NCI-H510A (cell line): ENCODE measurements around the gene MEIS2.

ENCODE experiments used
- DNase-seq: peaks from one replicate; lab custom pipeline; 2025; lab: John Stamatoyannopoulos, UW

Gene MEIS2

DNA sequence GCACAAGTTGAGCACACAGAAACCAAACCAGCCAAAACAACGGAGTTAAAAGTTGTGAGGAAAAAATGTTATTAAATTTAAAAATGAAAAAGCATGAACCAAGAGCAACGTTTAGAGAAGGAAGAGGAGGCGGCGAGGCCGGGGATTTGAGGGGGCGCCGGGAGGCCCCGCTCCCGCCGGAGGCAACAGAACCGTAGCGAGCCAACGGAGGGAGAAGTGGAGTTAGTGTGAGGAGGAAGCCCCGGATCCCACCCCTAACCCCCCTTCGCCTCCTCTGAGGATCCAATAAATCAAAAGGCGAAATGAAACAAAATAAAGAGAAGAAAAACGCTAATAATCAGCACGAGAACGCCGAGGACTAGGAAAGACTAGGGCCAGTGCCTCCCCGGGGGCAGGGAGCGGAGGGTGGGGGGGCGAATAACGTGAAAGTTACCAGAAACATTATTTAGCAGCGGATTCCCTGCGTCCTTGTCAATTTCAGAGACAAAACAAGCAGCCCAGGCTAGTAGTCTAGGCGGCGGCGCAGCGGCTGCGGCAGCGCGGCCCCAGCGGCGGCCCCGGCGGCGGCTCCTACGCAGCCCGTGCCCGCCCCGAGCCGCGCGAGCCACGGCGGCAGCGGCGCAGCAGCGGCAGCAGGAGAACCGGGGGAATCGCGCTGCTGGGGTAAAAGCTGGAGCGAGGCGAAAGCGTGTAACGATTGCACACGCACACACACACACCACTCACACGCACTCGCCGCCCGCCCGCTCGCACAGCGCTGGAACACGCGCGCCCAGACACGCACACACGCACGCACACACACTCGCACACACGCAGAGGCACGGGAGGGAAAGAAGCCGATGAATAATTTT, 1.7 kb downstream of the MEIS2 start:
- no peak for DNase-seq

DNA sequence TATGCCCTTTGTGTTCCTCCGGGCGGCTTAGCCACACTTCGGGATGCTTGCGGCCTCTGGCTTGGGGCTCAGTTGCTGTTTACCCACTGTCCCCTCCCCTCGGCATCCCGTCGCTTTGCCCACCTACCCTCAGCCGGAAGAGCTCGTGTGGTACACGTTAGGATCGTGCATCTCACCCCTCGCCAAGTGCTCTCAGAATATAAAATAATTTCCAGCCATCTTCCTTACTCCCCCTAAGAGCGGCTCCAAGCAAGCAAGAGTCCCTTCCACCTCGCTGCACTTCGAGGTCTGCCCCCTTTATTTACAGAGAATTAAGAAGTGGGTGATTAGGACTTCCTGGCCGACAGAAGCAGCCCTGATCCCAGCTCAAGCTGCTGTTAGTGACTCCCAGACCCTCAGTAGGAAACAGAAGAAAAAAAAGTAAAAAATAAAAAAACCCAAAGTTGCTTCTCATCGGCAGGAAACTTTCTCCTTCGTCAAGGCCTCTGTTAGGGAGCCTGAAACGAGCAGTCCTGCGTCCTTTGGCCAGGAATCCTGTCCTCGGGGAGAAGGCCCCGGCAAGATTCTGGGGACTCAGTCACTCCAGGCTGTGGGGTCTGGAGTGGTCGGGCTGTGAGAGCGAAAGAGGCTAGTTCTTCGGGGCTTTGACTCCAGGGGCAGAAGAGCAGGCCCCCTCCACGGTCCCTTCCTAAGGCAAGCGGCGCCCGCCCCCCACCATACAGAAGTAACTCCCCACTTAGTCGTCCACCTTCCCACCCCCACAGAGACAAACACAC, 3.0 kb downstream of the MEIS2 start:
- no peak for DNase-seq

DNA sequence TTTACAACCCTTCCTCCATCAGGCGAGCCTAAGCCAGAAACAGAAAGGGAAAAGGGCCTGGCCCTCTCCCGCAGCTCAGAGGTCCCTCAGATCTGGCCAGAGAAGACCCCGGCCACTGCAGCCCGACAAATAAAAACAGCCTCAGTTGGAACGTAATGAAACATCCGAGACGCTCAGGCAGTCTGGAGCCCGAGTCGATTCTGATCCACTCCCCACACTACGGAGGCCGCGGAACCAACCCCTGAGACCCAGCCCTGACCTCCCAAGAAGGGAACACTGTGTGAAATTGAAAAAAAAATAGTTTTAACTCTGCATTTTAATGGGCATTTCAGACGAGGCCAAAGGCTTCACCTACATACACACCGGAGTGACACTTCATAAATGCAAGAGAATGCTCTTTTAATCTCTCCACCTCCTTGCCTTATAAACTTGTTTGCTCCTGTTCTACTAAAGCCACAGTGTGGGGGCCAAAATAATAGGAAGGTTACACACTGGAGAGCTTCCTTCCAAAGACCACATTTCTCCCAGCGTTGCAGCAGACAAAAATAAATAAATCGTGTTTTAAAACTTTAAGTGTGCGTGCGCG, 3.7 kb downstream of the MEIS2 start:
- no peak for DNase-seq

DNA sequence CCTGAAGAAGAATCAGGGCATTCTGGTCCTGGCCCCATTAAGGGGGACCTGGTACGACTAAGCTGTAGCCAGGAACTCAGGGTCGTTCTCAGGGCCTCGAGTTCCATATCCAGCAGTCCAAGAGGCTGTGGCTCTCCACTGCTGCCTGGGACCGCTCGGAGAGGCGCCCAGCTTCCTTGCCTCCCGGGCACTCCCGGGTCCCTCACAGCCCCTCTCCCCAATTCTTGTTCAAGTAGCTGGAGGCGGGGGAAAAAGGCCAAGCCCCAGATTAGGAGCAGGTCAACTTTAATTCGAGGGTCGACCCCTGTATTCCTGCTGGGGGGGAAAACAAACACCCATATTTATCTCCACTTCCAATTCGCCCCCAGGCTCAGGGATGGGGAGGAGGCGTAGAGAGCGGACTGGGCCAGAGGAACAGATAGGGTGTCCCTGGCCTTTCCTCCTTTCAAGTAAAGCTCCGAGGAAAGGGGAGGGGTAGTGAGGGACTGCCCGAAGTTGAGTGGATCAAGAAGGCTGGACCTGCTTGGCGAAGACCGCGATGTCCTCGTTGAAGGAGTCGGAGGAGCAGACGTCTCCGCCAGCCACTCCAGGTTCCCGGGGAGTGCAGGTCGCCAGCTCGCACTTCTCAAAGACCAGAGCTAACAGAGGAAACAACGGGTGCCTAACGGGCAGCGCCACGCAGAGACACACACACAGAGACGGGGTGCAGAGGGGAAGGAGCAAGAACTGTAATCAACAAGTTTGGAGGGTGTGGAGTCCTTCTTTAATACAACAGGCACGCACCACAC, 4.4 kb downstream of the MEIS2 start:
- no peak for DNase-seq

DNA sequence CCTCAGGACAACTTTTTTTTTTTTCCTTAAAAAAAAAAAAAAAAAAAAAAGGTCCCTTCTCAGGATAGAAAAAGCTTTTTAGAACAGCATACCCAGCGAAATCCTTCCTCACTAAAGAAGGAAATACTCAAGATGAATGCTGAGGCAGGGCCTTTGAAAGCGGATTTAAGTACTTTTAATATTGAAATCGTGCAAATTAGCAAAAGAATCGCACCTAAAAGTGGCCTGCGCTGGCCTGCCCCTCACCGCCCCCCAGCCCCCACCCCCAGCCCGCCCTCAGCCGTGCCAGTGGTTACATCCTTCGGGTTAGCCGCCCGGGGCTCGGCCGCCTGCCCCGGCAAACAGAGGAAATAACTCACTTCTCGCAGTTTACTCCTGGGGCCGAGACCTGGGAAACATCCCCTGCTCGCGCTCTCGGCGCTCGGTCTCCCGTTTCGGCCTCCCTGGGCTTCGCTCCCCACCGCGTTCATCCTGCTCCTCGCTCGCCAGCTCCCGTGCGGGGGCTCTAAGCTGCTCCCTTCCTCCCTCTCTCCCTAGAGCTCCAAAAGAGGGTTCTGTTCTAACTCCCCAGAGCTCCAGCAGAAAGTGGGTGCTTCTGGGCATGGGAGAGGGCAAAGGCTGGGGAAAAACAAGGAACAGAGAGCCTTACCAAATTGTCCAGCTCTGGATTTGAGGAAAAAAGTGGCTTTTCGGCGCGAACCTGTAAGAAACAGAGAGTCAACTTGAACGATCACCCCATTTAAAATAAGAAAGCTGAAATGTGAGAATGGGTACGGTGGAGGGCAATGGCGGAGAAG, 5.2 kb downstream of the MEIS2 start:
- no peak for DNase-seq

DNA sequence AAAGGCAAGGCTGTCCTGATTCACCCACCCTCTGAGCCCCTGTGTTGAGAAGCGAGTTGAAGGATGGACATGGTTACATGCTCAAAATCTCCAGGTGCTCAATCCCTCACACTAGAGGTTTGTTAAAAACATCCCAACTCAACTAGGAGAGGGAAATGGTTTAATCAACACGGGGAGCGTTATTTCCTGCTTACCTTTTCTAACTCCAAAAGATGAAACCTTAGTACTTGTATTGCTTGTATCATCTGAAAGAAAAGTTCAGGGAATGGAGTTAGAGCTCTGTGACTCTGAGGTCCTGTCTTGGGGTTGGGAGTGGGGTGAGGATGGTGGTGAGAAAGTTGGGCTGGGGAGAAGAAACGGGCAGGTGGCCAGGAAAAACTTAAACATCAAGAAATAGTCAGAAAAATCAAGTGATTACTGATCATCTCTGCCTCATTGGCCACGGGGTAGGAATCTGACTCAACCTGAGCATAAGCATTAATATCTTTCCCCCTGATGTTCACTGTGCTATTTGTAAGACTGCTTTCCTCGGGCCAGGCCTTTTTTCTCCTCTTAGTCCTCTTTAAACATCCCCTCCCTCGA, 5.9 kb downstream of the MEIS2 start:
- DNase-seq, result no peak

DNA sequence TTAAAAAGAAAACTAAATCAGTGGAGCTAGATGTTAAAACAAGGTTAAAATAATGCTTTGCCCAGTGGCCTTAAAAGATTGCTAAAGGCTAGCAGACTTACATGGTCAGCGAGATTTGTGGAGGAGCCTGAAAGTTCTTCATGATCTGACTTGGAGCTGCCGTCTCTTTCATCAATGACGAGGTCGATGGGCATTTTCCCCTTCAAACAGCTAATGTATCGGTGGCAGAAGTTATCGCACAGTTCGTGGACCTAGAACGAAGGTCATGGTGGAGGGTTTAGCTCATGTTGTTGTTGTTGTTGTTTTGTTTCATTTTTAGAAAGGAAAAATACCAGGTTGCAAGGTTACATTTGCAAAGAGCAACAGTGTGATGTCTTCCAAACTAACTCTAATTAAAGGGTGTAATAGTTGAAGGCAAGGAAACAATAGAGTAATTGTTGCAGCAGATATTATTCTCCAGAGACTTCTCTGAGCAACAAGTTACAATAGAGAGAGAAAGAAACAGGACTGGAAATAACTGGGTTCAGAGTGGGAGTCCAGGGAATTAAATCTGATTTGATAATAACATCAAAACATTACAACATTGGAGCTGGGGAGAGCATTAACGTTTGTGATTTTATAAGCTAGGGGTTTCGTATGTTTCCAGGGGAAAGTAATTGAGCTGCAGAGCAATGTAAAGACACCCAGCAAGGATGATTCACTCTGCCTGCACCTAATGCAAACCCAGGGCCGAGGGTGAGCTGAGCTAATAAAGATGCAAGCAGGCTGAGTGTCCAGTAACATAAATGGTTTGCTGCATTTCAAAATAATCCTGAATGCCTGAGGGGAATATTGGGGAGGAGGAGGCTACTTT, 6.6 kb downstream of the MEIS2 start:
- no peak for DNase-seq

DNA sequence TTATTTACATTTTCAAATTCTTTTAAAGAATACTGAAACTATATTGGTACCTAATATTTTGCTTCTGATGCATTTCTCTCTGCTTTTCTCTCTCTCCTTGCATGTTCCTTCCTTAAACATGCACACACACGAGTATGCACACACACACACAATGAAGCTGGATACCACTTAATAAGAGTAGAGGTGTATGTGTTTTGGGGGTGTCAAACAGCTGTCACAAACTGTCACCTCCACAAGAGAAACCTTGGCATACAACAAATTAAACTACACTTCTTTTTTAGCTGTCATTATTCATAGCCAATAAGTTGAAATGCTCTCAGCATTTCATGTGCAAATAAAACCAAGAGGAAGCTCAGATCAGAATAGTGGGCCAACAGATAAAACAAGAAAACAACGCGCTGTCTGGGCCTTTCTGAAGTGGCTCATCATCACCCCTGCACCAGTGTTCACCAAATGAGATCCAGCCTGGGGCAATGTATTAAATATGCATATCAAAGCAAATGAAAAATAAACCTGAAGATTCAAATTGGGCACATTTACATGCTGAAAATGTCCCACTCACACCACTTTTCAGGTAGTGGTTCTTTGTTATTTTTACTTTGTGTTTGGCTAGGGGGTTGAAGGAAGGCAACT, 9.7 kb downstream of the MEIS2 start:
- no peak for DNase-seq

DNA sequence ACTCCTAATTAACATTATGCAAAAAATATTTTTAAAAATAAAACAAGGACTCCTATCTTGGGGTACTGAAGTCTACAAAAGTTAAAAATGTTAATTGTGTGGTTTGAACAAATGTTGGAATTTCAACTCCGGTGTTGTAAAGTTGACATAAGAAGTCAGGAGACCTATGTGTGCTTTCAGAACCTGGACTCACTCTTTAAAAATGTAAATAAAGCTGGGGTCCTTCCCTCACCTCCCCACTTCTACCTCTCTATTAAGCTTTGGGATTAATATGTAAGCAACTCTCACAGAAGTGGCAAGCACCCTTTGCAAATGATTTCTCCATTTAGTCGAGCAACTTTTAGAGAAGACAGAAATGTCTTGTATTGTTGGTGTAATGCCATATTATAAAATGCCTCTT, 11.9 kb downstream of the MEIS2 start:
- no peak for DNase-seq

DNA sequence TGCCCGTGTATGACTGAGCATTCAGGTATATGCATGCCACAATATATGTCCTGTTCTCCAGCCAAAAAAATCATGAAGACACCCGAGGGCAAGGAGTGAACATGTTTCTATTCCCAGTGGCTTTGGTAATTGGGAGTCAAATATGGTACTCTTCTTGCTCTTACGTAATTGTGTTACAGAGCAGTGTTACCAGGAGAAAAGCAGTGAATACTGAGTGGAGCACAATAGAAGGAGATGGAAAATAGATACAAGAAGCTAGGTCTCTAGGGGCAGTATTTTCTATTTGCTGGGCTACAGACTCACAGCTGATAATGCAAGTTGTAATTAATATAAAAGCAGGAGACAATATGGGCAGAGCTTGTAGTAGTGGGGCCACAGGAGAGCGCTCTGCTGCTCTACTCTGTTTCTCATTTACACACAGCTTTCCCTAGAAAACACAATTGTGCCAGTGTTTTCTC, 13.2 kb downstream of the MEIS2 start:
- DNase-seq, result no peak

DNA sequence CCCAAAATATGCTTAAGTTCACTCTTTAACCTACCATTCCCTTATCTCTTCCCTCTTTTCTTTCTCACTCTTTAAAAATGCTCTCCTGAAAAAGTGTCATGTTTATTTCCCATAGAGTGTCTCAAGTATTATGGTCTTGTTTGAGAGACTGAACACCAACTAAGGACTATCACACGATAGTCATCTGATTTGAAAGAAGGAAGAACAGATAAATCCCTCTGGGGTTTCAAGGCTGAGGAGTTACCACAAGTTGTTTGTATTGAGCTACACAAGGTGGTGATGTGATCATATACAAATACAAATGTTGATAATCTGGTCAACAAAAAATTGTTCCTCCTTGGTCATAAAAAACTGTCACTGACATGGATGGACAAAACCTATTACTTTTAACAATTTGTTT, 13.8 kb downstream of the MEIS2 start:
- DNase-seq, result no peak

DNA sequence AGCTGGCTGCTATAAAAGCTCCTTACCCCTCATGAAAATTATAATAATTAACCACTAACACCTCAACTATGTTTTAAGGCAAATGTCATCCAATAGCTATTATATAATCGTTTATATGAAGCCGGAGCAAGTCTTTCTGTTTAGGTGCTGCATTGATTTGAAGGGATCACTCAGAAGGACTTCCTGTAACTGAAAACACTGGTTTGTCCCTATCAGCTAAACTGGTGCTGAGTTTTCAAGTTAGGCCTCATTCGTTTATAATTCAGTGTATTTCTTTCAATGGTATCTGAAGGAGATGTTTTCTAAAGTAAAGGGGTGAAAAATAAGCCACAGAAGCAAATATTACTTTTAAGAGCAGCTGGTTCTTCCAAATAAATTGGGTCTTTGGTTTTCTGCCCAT, 14.2 kb downstream of the MEIS2 start:
- DNase-seq, result no peak

DNA sequence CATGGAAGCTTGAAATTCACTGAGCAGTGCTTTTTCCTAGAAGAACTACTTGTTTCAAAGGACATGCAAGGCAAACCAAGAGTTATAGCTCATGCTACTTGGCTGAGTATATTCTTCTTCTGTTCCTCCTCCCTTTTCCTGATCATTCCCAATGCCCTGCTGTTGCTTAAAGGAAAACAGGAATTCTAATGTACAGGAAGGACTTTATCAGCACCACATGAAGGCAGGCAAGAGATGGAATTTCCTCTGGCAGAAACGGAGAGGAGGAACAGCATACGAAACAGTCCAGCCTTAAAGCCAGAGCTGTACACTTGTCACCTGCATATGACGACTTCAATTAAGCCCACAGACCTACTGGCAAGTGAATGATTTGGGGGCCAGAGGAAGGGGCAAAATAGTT, 15.7 kb downstream of the MEIS2 start:
- no peak for DNase-seq

DNA sequence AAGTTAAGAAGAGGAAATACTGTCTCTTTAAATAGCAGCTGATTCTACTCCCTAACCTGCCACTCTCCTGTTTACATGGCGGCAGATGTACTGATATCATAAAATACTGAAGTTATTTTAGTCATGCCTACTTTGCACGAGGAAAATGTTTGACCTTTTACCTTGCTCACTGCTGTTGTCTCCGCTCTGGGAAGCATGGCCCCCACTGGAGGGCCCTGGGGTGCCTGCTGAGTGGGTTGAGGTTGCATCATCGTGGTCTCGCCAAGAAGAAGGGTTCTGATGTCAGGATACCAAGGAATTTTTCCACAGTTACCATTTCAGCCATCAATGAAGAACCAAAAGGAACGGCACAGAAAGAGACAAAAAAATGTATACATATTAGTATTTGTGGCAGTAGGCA, 16.7 kb downstream of the MEIS2 start:
- no peak for DNase-seq

DNA sequence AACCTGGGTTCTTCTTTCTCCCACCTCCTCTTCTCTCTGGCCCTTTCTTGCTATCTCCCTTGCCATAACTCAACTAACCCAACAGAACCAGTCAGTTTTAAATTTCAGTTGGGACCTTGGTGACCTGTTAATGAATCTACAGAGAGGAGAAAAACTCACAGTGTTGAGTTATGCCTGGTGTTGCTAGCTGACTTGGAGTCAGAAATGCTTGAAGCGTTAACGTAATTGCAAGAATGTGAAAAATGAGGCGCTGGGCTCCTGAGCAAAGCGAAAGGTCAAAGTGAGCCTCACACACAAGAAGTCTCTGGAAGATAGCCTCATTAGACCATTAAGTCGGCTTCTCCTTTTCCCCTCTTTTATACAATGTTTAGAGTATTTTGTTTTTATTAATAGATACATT, 18.4 kb downstream of the MEIS2 start:
- DNase-seq, result no peak

DNA sequence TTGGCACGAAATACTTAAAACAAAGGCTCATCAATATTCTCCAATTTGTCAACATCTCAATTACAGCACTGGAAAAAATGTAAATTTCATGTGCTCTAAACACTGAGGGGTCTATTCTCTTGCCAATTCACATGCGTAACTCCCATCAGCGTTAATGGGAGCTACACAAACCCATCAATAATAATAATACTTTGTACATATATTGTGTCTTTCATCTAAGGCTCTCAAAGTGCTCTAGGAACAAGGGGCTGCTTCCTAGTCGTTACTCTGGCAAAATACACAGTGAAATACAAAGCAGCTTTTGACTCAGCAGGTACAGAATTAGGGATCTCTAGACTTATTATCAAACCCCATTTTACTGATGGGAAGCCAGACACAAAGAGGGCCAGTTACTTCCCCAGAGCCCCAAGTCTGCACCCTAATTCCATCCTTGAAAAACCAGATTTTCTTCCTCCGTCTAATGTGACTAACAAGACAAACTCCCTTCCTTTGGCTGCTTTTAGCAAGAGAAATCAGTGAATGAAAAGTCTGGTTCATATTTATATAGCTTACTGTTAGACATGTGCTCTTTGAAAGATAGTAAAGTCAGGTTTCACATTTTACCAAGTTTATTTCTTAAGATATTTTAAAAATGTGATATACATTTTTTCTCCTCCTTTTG, 20.0 kb downstream of the MEIS2 start:
- no peak for DNase-seq

DNA sequence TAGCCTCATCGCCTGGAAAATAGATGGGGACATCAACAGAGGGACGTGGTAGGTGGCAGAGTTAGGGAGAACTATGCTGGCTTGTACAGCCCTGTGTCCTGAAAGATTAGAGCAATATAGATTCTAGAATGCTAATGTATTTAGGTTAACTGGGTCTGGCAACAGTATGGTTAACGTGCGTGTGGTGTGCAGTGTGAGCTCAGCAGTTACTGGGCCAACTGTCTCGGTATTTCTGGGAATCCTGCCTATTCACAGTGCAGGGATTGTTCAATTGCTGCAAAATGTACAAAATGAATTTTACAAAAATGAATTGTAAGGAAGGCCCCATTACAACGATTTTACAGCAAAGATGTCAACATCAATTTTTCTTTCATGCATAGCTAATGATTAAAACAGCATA, 20.6 kb downstream of the MEIS2 start:
- no peak for DNase-seq

DNA sequence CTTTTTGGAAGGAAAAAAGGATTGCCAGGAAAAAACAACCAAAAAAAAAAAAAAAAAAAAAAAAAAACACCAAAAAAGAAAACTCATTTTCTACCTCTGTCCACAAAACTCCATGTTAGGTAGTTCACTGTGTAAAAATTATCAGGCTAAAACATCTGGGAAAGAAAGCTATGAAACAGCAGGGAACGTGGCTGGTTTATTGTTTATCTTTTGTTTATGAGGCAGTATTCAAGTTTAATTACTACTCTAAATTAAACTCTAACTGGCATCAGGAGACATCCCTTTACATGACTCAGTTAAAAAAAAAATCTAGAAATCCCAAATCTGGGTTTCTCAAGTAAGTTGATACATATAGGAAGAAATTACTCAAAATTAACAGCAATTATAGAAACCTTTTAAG, 21.8 kb downstream of the MEIS2 start:
- DNase-seq, result no peak
